K562 (cell line): ENCODE measurements around the gene CAMK2B. TPM values are rescaled to one million over a fixed set of nuclear protein-coding genes. Genes with fewer than 3 reads are reported as not detected.
A peak's percentile ranks its signal among the peaks of the same experiment; 100 is the strongest.

ENCODE experiments used
- ATAC-seq: fragments of 200-7000 bp; cut with Tn5 transposase; 3 replicates; pipeline ENCODE4 v1.9.1; 2020; ENCODE audit warnings: moderate library complexity
- BruUV-seq: library from RNA; stranded (reverse); fragments of 400-500 nt; replicated peaks from 2 replicates; lab custom pipeline; 2021; lab: Mats Ljungman, UMichigan
- CTCF ChIA-PET: fragments of 300-600 bp; formaldehyde crosslinking; extraction: SDS; loops from one replicate; lab custom pipeline; 2021; ENCODE audit warnings: low intra/inter-chr PET ratio; lab: Yijun Ruan, JAX
- POLR2A ChIA-PET: fragments of 300-600, 350-650 bp; sonication (Branson Sonifier 250); formaldehyde crosslinking; extraction: SDS; loops from one replicate; lab custom pipeline; 2021; ENCODE audit warnings: antibody characterized with exemption, inconsistent platforms; lab: Yijun Ruan, JAX
- DNase-seq, 4 experiments: peaks; one replicate each; pipeline versions ENCODE4 v3.0.0 to v3.0.0-alpha.2; 2011 to 2018; ENCODE audit warnings: low spot score in 3 of 4, mixed read lengths in 3 of 4; ENCODE audit errors: extremely low read depth in 1 of 4
- FAIRE-seq: peaks from 2 replicates; lab custom pipeline; 2011; peaks lifted over from hg19 to GRCh38; lab: Jason Lieb, UNC
- H2AFZ ChIP-seq: 2 replicates; pipeline ENCODE4 v1.6.0; 2011; ENCODE audit warnings: low read depth, low read length, control low read depth, inconsistent platforms
- H3K27ac ChIP-seq: fragments of 200-600 bp; 3 replicates; pipeline ENCODE4 v1.8.0; 2011; ENCODE audit warnings: low read depth, mild to moderate bottlenecking, control low read depth, inconsistent platforms, low read length, moderate library complexity, mixed read lengths; ENCODE audit errors: extremely low read depth
- H3K27me3 ChIP-seq, 2 experiments: fragments of 300-600 bp in 1 of 2; 2 replicates in 1 of 2; 3 replicates in 1 of 2; pipeline versions ENCODE4 v1.6.0 to v1.8.0; 2011; ENCODE audit warnings: inconsistent platforms in 2 of 2, low read length in 2 of 2, mild to moderate bottlenecking in 1 of 2, mixed read lengths in 1 of 2, moderate library complexity in 1 of 2; ENCODE audit not compliant: control insufficient read depth in 2 of 2, insufficient read depth in 2 of 2
- H3K36me3 ChIP-seq: fragments of 300-600 bp; 3 replicates; pipeline ENCODE4 v1.8.0; 2011; ENCODE audit warnings: mild to moderate bottlenecking, low read length, inconsistent platforms; ENCODE audit not compliant: control insufficient read depth, insufficient read depth
- H3K4me1 ChIP-seq, 2 experiments: fragments of 200-600 bp in 1 of 2; replicated peaks in 1 of 2; 2 replicates in 1 of 2; 3 replicates in 1 of 2; pipeline versions ENCODE4 v1.5.1 to v1.8.0; 2011; ENCODE audit warnings: inconsistent platforms in 2 of 2, low read length in 2 of 2, mild to moderate bottlenecking in 1 of 2, mixed read lengths in 1 of 2, moderate library complexity in 1 of 2; ENCODE audit not compliant: control insufficient read depth in 2 of 2, insufficient read depth in 2 of 2
- H3K4me2 ChIP-seq: 2 replicates; pipeline ENCODE4 v1.6.1; 2011; ENCODE audit warnings: low read length, control low read depth, inconsistent platforms, mixed read lengths; ENCODE audit not compliant: insufficient read depth
- H3K4me3 ChIP-seq: fragments of 200-600 bp; sonication (generic), shearing (Covaris generic); 2 replicates; pipeline ENCODE4 v1.5.1; 2016; ENCODE audit warnings: control low read depth, inconsistent platforms
- H3K79me2 ChIP-seq: fragments of 200-600 bp; 3 replicates; pipeline ENCODE4 v1.8.0; 2011; ENCODE audit warnings: low read length, inconsistent platforms; ENCODE audit not compliant: control insufficient read depth, insufficient read depth
- H3K9ac ChIP-seq, 2 experiments: 2 replicates each; pipeline versions ENCODE4 v1.6.0 to v1.6.1; 2011; ENCODE audit warnings: low read depth in 2 of 2, low read length in 2 of 2, control low read depth in 1 of 2, inconsistent platforms in 1 of 2, mild to moderate bottlenecking in 1 of 2, mixed read lengths in 1 of 2; ENCODE audit not compliant: insufficient read depth in 1 of 2
- H3K9me1 ChIP-seq: one replicate; pipeline ENCODE4 v1.6.0; 2011; ENCODE audit warnings: inconsistent platforms, mild to moderate bottlenecking, low read length, moderate library complexity; ENCODE audit not compliant: control insufficient read depth, insufficient read depth
- H3K9me3 ChIP-seq: replicated peaks from 2 replicates; pipeline ENCODE4 v1.5.1; 2011; ENCODE audit warnings: low read depth, low read length, inconsistent platforms; ENCODE audit not compliant: control insufficient read depth, insufficient read depth
- H4K20me1 ChIP-seq: replicated peaks from 2 replicates; pipeline ENCODE4 v1.6.1; 2011; ENCODE audit warnings: low read length, inconsistent platforms, mixed read lengths; ENCODE audit not compliant: control insufficient read depth, insufficient read depth
- CREM ChIP-seq: IDR thresholded peaks from 2 replicates; pipeline ENCODE4 v1.6.1; 2014; ENCODE audit warnings: antibody characterized with exemption, low read depth
- CTCF ChIP-seq, 3 experiments: IDR thresholded peaks in 2 of 3; conservative IDR thresholded peaks in 1 of 3; 2 replicates each; pipeline ENCODE4 v1.5.1; 2011 to 2012; ENCODE audit warnings: low read length in 3 of 3, mild to moderate bottlenecking in 3 of 3, control low read depth in 2 of 3, improper control_type of control experiment in 1 of 3, inconsistent platforms in 1 of 3, low read depth in 1 of 3, mixed read lengths in 1 of 3, moderate library complexity in 1 of 3; ENCODE audit not compliant: insufficient read depth in 2 of 3
- EGR1 ChIP-seq: fragments of 450-650 bp; conservative IDR thresholded peaks from 2 replicates; pipeline ENCODE4 v1.6.1; 2017; ENCODE audit warnings: mild to moderate bottlenecking
- HCFC1 ChIP-seq: IDR thresholded peaks from 2 replicates; pipeline ENCODE4 v1.6.1; 2012; ENCODE audit warnings: low read depth, low read length, improper control_type of control experiment
- IRF2 ChIP-seq: sonication (generic); formaldehyde crosslinking; IDR thresholded peaks from 2 replicates; pipeline ENCODE4 v1.8.1; 2022; ENCODE audit warnings: mild to moderate bottlenecking, missing genetic modification reagents
- MYBL2 ChIP-seq, 2 experiments: fragments of 450-650 bp in 1 of 2; sonication (generic) in 1 of 2; formaldehyde crosslinking in 1 of 2; IDR thresholded peaks; 2 replicates each; pipeline versions ENCODE4 v1.6.1 to v1.8.1; 2017 to 2022; ENCODE audit warnings: borderline replicate concordance in 1 of 2, inconsistent platforms in 1 of 2, low read depth in 1 of 2, mild to moderate bottlenecking in 1 of 2, missing genetic modification reagents in 1 of 2, moderate library complexity in 1 of 2
- RAD21 ChIP-seq, 2 experiments: fragments of 250-450 bp in 1 of 2; fragments of 450-650 bp in 1 of 2; sonication (Bioruptor Pico) in 1 of 2; formaldehyde crosslinking in 1 of 2; IDR thresholded peaks in 1 of 2; conservative IDR thresholded peaks in 1 of 2; 2 replicates each; pipeline versions ENCODE4 v1.4.0 to v1.8.0; 2020 to 2022; ENCODE audit warnings: mild to moderate bottlenecking in 2 of 2, moderate library complexity in 1 of 2
- WGBS: fragments of 100-300 bp; shearing (Covaris generic); methylation state at CpG from one replicate; pipeline ENCODE4 v1.1.6; 2016; ENCODE audit warnings: low coverage, mixed read lengths; ENCODE audit not compliant: insufficient coverage; ENCODE audit errors: missing lambda C conversion rate; 5-methylcytosine and 5-hydroxymethylcytosine counted together
- in situ Hi-C: fragments of 300-500 bp; cut with MboI; formaldehyde crosslinking; loops from 4 replicates; pipeline ENCODE4 v1.15.0; 2018; ENCODE audit warnings: inconsistent platforms, mixed read lengths
- intact Hi-C: fragments of 100-400 bp; cut with micrococcal nuclease; formaldehyde crosslinking; loops from 2 replicates; pipeline ENCODE4 v1.14.2; 2022
- polyA plus RNA-seq, 8 experiments: library from polyadenylated mRNA; depleted of rRNA in 4 of 8; stranded (reverse) in 5 of 8; unstranded in 3 of 8; fragments of >200 nt; fragmentation: Nextera tagmentation in 2 of 8; fragmentation: Illumina TruSeq in 1 of 8; extraction: Ambion mirVana in 2 of 8; extraction: Trizol in 1 of 8; gene quantifications; 2 replicates each; pipeline versions ENCODE4 v1.2.1 to v1.2.3, GENCODE V29; 2011 to 2014; ENCODE audit warnings: inconsistent platforms in 1 of 8, missing spikeins in 1 of 8
- total RNA-seq, 7 experiments: library from RNA; depleted of rRNA in 6 of 7; stranded (reverse); fragments of >200 nt in 6 of 7; fragmentation: Illumina TruSeq in 2 of 7; extraction: Trizol in 2 of 7; gene quantifications; 2 replicates each; pipeline versions ENCODE4 v1.2.1 to v1.2.3, GENCODE V29; 2011 to 2021; ENCODE audit warnings: low replicate concordance in 1 of 7

The CAMK2B gene
- total and polyA plus RNA-seq, 9 of the 15 experiments (the other 6 are each of a cell fraction or from before 2014, with no cell fraction given) = 0.04 to 0.09 (median 0.05) TPM; not detected in 4

DNA sequence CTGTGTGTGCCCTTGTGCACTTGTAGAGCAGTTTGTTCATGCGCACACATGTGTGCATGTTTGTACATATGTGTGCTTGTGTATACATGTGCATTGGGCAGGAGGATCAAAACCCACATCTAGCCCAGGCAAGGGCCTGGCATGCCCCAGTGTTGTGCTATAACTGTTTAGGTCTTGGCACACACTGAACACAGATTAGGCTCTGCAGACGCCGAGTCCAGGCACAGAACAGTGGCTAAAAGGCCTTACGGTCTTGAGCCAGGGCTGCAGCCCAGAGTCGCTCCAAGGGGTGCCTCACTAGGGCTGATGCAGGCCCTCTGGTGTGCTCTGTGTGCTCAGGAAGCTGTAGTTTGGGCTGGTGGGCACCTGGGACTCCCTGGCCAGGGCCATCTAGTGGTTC lies 68.9 kb downstream of the CAMK2B start:
- CTCF ChIA-PET = no interaction called here
- H3K27me3 ChIP-seq = peaks cover 2 to 7% of the 10 kb centered on the region in 2 experiments; a peak in 4 of 5 replicates
- no peak for FAIRE-seq

GRCh38 chr7:44251881-44252280 lies 73.5 kb downstream of the CAMK2B start:
- DNase-seq = no peak
- no peaks in the 10 kb centered on the region for H3K36me3 ChIP-seq
- 4% methylated on average over 12 of the region's 12 CpGs for WGBS
- no peak overlapping the region for H3K4me3 ChIP-seq
- H3K79me2 ChIP-seq = no peaks in the 10 kb centered on the region
- no peak overlapping the region for H3K27ac ChIP-seq
- H3K4me1 ChIP-seq = peaks cover under 1 to 12% of the 10 kb centered on the region in 2 experiments; a peak in 3 of 5 replicates
- H3K27me3 ChIP-seq = peaks cover 7 to 27% of the 10 kb centered on the region in 2 experiments; a peak in 4 of 5 replicates
- H3K9me1 ChIP-seq = peaks cover 4% of the 10 kb centered on the region
- CTCF ChIA-PET = no interaction called here
- in situ Hi-C loops (no loop called here), intact Hi-C loops (no loop called here)
- FAIRE-seq = no peak
- no peak overlapping the region for H3K9ac ChIP-seq
- no peak overlapping the region for H3K4me2 ChIP-seq
- H2AFZ ChIP-seq = no peak overlapping the region
- H4K20me1 ChIP-seq = peaks cover 5% of the 10 kb centered on the region; the same call in 1 of the 2 replicates
- POLR2A ChIA-PET = no interaction called here
- no peaks in the 10 kb centered on the region for H3K9me3 ChIP-seq
- BruUV-seq = no TSS peak
- no peak for ATAC-seq
- TF ChIP-seq RAD21 (CRISPR knock-in tag; conservative IDR thresholded peaks at IDR 0.05 in 1 of 2, IDR thresholded peaks at IDR 0.05 in 1 of 2) = peak in 1 of 2 experiments; percentile 16; a peak in 1 of 4 replicates
- TF ChIP-seq HCFC1 = no peak
- TF ChIP-seq CTCF (IDR thresholded peaks at IDR 0.05 in 2 of 3, conservative IDR thresholded peaks at IDR 0.05 in 1 of 3; ENCODE audit: insufficient read depth in 2 of 3, low read depth in 1 of 3, low read length in 3 of 3) = peak in 2 of 3 experiments; percentile 9 to 42; a peak in 3 of 6 replicates
- no peak for TF ChIP-seq CREM

More for the DNA sequence above, 68.9 kb downstream of the CAMK2B start:
- H3K36me3 ChIP-seq = no peaks in the 10 kb centered on the region
- H3K4me1 ChIP-seq = peaks cover 26 to 27% of the 10 kb centered on the region in 2 experiments
- no peak overlapping the region for H2AFZ ChIP-seq
- no peak overlapping the region for H3K9ac ChIP-seq
- no peak overlapping the region for H3K27ac ChIP-seq
- no peak for ATAC-seq
- no peaks in the 10 kb centered on the region for H3K9me3 ChIP-seq
- TF ChIP-seq EGR1 = no peak
- TF ChIP-seq IRF2 (CRISPR knock-in tag) = 0 out of 2 replicates have a peak, but pooled peaks have one; percentile 59
- TF ChIP-seq MYBL2 (IDR thresholded peaks at IDR 0.05; ENCODE audit: low read depth) = no peak
- TF ChIP-seq MYBL2 (CRISPR knock-in tag; IDR thresholded peaks at IDR 0.05; ENCODE audit: borderline replicate concordance) = 0 out of 2 replicates have a peak, but pooled peaks have one; percentile 19
- POLR2A ChIA-PET = no interaction called here
- BruUV-seq = no TSS peak
- H3K4me2 ChIP-seq = no peak overlapping the region
- no peaks in the 10 kb centered on the region for H3K79me2 ChIP-seq
- in situ Hi-C loops = no loop called here
- H4K20me1 ChIP-seq = 0 out of 2 replicates have a peak, but pooled peaks cover 2% of the 10 kb centered on the region
- H3K9me1 ChIP-seq = no peaks in the 10 kb centered on the region
- no peak for DNase-seq
- intact Hi-C loops = no loop called here
- H3K4me3 ChIP-seq = no peak overlapping the region
- 57% methylated on average over 5 of the region's 5 CpGs for WGBS
